ENCODE measurements around the gene OTULIN.

OTULIN gene

DNA sequence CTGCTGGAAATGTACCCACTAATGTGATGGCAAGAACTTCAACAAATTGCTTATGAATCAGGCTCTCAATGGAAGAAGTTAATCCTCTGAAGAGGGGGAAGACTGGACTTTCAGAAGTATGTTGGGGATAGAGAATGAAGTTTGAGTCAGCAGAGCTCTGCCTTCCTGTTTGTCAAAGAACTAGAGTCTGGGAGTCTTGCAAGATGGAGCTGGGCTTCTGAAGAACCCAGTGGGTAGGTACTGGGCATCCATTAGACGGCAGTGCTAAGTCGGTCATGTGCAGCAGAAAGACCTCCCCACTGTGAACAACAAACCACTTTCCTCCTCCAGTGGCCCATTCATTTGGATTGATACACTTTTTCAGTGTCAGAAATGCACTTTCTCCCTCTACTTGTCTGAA lies 34.6 kb downstream of the OTULIN start:
- no peak for DNase-seq

GRCh38 chr5:14699807-14700400 lies 35.4 kb downstream of the OTULIN start:
- DNase-seq: no peak

- DNase-seq: no peak
These were observed 36.2 kb downstream of the OTULIN start for GRCh38 chr5:14700478-14701436.

GRCh38 chr5:14701556-14701955 lies 37.0 kb downstream of the OTULIN start:
- DNase-seq: no peak

DNA sequence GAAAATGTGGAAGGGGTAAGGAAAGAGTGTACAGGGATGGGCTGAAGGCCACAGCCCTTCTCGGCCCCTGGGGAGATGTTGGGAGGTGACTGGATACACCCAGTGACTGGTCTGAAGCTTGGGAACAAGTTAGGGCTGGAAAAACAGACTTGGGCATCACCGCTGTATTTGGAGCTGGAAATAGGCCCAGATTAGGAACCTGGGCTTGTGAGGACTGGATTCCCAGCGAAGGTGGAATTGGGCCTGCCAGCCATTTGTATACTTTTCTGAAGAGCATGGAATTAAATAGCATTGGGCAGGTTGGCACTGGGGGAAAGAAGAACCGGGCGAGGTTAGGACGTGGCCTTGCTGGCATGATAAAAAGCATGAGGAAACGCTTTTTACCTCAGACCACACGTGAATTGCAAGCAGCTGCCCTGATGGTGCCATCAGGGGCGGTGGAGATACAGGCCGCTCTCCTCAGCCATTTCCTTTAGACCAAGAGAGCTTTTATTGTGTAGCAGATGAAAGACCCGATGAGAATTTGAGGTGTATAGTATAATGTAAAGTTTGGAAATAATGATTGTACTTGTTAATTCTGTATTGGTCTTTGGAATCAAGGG lies 37.8 kb downstream of the OTULIN start:
- no peak for DNase-seq

DNA sequence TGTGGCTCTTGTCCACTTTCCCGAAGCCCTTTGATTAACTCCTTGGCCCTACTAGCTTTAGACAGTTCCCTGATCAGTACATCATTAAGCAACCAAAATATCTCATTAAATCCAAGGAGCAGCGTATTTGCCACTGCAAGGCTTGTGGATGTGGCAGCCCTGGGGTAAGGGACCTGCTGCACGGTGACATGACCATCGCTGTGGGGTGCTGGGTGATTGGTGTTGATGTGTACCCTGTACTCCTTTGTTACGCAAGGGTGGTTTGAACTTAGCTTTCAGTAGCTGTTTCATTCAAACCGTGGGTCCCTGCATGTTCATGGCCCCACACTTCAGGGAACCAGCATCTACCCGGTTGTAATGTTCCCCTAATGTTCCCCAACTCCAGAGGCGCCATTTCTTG lies 41.0 kb downstream of the OTULIN start:
- no peak for DNase-seq

DNA sequence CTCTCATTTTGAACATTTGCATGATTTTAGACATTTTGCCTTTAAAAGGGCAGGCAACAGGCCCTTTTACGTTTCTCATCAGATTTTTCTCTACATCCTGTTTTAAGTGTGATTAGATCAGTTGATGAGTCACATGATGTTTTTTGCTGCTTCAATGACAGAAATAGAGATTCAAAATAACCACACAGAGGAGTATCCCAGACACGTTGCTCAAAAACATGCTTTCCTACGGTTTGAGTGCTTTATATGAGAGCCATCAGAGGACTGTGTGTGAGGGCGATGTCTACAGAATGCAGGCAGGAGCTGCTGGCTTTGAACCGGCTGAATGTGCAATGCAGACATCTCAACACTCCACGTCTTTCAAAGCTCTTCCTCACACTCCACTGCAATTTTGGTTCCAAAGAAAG lies 42.1 kb downstream of the OTULIN start:
- no peak for DNase-seq

DNA sequence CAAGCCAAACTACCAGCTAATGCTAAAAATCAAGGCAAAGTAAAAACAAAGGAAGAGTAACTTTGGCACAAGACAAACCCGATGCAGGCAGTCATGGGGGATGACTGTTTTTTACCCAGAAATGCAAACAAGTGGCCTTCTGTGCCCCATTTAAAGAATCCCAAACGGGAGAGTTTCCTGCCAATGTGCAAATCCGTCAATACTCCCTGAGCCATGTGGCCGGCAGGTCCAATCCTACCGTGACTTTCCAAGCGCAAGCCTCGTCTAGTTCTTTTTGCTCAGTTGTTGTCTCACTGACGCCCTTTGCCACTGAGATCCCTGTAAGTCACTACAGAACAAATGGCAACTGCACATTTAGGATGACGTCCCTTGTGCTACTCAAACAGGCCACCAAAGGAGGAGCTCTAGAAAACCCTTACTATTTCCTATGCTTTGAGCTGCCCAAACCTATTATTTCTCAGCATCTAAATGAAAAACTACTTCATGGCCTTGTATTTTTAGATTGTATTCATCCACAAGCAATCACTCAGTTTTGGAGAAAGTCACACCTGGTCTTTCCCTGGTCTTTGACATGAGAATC lies 43.4 kb downstream of the OTULIN start:
- no peak for DNase-seq

DNA sequence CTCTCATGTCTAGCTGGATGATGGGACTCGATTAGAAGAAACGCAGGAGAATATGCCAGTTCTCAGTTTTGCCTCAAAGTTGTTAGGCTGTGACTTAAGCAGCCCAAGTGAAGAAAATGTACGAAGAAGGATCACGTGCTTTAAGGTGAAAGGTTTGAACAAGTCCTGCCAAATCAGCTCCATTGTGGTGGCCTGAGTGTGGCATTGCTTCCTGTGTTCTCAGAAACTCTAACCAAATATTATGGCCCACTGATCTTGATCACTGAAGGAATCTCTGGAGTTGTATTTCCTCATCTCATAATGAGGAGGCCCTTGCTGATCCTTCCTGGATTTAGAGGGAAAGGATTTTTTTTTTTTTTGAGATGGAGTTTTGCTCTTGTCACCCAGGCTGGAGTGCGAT lies 44.0 kb downstream of the OTULIN start:
- no peak for DNase-seq

DNA sequence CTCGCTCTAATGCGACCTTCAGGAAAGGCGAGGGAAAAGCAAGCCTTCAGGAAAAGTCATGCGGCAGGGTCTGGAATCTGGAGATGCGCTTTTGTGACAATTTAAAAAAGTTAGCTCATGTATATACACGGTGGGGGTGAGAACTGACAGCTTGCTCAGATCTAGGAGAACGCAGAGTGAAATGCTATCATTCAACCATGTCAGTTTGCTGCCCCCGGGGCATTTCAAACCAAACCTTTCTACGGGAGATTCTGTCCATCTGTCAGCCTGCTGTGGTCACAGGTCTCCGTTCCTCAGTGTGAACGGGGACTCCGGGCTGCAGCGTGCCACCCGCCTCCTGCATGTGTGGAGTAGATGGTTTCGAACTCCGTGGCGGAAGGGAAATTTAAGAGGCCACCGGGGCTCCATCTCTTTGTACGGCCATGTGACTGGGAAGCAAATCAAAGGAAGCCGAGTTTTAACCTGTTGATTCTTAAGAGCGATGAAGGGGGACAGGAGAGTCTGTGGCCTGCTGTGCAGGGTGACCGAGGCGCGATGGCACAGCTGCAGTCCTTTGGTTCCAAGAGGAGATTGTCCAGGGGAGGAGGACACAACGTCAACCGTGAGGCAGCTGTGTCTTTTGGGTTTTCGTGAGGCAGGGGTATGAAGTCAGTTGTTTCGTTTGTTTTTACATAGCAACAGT lies 45.9 kb downstream of the OTULIN start:
- DNase-seq: no peak

DNA sequence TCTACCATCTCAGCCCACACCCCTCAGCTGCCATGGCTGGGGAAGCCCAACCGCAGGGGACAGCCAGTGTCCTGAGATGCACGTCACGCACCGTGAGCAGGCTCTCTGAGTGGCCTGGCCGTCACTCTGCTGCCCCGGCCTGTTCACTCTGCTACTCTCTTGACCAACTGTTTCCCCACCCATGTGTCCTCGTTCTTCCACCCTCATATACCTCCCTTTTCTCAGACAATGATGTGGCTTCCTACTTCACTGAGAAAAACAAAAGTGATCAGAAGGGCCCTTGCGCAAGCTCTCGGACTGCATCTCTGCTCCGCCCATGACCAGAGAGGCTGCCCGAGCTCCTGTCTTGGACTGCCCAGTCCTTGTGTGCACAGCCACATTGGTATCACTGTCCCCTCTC lies 47.6 kb downstream of the OTULIN start:
- DNase-seq: no peak

DNA sequence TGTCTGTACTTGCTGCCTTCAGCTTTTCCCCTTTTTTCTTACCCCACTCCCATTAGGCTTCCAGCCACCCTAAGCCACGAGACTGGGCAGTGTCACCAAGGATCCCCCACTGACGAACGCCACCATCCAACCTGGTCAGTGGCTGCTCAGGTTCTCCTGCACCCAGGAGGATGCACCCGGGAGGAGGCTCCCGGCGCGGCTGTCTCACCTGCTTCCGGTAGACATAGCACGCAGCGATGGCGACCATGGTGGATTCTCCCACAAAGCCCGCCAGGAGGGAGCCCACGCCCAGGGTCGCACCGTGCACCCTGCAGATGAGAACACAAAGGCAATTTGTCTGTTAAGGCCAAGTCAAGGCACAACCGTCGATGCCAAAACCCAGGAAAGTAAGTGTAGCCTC lies 48.1 kb downstream of the OTULIN start:
- no peak for DNase-seq

DNA sequence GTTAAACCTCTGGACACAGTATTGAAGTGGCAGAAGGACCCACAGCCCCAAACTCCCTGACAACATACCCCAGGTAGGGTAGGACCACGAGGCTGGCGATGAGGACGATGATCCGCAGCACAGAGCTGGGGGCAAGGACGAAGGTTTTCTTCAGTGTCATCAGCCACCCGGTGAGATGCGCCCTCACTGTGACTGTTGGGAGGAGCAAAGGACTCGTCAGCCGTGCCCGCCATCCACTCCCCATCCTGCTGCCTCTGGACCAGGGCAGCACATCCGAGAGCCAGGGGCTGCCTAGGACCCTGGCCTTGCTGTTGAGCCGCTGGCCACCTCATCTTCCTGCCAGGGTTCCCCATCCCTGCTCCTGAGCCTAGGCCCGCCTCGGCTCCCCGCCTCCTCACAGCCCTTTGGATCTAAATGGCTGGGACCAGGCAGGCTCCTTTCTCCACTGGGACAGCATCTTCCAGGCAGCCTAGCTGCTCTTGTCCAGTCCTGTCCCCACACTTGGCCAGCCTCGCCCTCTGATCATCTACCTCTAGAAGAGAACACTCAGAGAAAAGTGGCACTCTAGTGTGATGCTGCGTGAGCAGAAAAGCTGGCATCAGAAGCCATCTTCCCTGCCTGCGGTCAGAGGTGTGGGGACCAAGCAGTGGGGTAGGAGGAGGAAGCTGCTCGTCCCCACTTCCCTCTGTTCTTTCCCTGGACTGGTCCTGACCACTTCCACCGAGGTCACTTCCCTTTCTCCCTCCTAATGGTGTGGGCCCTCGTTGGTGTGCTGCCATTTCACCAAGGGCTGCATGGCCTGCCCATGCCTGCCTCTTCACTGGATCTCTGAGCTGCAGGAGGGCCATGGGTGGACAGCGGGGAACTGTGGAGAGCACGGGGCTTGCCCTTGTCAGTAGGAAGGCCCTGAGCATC lies 49.2 kb downstream of the OTULIN start:
- DNase-seq: no peak

GRCh38 chr5:14714706-14715105 lies 50.2 kb downstream of the OTULIN start:
- peak; percentile 85 for DNase-seq

- DNase-seq: no peak
These were observed 51.0 kb downstream of the OTULIN start for GRCh38 chr5:14715481-14715880.

DNA sequence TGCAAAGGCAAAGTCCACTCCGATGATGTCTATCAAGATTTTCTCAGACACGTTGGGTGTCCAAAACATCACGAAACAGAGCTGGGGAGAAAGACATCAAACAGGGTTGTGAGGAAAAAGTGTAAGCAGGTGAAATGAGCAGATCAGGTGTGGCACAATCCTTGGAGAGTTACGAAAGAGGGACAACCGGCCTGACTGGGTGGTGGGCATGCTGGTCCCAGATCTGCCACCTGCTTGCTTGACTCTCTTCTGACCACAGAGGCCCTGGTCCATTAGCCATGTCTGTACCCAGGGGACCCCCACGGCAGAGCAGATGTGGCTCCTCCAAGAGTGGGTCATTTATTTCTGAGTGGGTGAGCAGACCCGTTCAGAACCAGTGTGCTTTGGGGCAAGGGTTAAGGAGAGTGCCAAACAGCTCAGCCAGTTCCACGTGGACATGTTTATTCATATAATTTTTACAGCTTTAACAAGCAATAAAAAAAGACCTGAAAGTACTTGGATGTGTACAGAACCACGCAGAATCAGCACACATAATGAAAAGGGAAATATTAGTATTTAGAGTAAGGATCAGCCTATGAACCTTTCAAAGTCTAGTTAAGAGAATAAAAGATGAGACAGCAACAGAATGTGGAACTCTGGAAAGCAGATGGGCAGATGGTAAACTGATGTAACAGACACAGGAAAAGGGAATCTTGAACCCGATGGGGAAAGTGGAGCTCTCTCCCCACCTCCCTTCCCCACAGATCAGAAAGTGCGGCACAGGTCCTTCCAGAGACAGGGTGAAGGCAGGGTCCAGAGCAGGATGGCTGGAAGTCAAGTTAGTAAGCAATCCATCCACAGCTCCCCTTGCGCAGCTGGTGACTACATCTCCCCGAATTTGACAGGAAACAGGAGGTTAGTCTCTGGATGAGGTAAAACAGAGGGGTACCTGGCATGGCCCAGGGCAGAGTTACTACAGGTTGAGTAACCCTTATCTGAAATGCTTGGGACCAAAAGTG lies 52.5 kb downstream of the OTULIN start:
- no peak for DNase-seq

- DNase-seq: no peak
These were observed 54.3 kb downstream of the OTULIN start for GRCh38 chr5:14718778-14719177.

DNA sequence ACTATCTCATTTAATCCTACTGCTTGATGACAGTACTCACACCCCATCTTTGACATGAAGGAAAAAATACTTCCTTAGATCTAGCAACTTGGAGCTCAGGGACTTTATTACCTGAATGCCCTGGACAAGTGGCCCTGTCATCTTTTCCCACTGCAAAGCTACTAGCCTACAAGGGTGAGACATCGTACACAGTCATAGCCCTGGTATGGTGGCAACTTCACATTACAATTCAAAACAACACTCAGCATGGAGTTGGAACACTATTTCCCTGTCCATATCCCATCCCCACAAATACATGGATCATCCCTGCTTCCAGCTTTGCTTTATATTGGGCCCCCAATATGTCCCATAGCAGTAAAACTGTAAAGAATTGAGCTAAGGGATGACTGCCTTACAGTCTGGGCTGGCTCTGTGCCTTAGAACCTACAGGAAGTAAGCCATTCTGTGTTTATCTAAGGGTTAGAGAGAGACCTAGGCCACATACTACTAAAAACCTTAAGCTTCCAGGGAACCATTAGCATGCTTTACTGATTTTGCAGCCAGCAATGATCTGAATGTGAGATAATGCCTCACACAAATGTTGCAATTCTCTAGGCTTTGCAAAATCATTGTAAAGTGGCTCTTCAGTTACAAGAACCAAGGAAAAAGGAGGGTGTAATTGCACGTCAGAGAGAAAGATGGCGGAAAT lies 55.9 kb downstream of the OTULIN start:
- DNase-seq: no peak

DNA sequence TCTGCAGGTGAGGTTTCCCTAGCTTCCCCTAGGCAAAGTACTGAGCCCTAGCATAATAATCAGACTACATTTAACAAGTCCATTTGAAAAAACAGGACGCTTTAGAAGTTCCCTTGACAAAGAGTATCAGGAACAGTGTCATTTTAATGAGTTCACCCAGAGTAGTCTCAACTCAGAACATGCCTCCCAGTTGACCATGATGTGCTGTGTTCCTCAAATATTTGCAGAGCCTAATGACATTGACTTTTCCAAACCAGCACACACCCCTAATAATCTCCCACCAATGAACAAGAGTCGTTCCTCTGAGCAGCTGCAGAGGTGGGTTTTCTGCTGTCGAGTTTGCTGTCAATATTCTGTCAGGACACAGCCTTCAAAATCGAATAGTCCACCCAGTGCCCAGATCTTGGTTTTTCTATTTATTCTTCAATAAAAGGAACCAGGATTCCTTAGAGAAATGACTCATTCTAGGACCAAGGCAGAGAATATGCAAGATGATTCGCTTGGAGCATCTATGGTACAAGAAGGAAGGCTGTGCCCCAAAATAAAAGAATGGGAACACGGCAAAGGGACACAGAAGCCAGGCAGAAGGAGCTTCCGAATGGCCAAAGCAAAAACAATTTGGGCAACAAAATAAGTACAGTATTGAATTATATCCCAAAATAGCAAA lies 57.6 kb downstream of the OTULIN start:
- no peak for DNase-seq
